Thoracic aorta (tissue), 2 donors: Measurements from ENCODE around the gene ZSCAN4. TPM values are rescaled to one million over a fixed set of nuclear protein-coding genes. Genes with fewer than 3 reads are reported as not detected.

ENCODE experiments used
- ATAC-seq: fragments of 150-250 bp; one replicate; pipeline ENCODE4 v1.8.0; 2017; ENCODE audit warnings: low read depth; ENCODE audit not compliant: insufficient number of reproducible peaks, low FRiP score
- DNase-seq: peaks from one replicate; pipeline ENCODE4 v3.0.0-alpha.2; 2020; ENCODE audit warnings: low spot score
- H3K27ac ChIP-seq, 2 donors: fragments of 200-600 bp; sonication (generic); 1 replicate in 1 of 2; 2 replicates in 1 of 2; pipeline ENCODE4 v1.5.1; 2016; ENCODE audit warnings: mild to moderate bottlenecking in 2 of 2, moderate library complexity in 2 of 2
- H3K27me3 ChIP-seq: fragments of 200-600 bp; sonication (generic); replicated peaks from 2 replicates; pipeline ENCODE4 v1.6.0; 2016; ENCODE audit warnings: mild to moderate bottlenecking; ENCODE audit not compliant: insufficient read depth
- H3K36me3 ChIP-seq: fragments of 200-600 bp; sonication (generic); one replicate; pipeline ENCODE4 v1.5.1; 2016
- H3K4me1 ChIP-seq, 2 donors: fragments of 200-600 bp; sonication (generic); 1 replicate in 1 of 2; 2 replicates in 1 of 2; pipeline versions ENCODE4 v1.5.1 to v1.6.0; 2016; ENCODE audit warnings: low read depth in 2 of 2, mild to moderate bottlenecking in 1 of 2; ENCODE audit not compliant: control insufficient read depth in 1 of 2
- H3K4me3 ChIP-seq: fragments of 200-600 bp; sonication (generic); 2 replicates; pipeline ENCODE4 v1.5.1; 2016; ENCODE audit warnings: mild to moderate bottlenecking
- H3K9me3 ChIP-seq: fragments of 200-600 bp; sonication (generic); 2 replicates; pipeline ENCODE4 v1.5.1; 2016
- total RNA-seq, 2 donors: library from RNA; depleted of rRNA; stranded (reverse); fragments of >200 nt; gene quantifications; one replicate each; pipeline versions ENCODE4 v1.1.0 to v1.2.3, GENCODE V29; 2016
- TF ChIP-seq, protein P1 (sequence below): fragments of 200-600 bp; sonication (generic); IDR thresholded peaks from one replicate; pipeline ENCODE4 v1.5.1; 2019; ENCODE audit warnings: antibody characterized with exemption

The ZSCAN4 gene
- total RNA-seq, 2 donors from 2014 or later, result not detected

DNA sequence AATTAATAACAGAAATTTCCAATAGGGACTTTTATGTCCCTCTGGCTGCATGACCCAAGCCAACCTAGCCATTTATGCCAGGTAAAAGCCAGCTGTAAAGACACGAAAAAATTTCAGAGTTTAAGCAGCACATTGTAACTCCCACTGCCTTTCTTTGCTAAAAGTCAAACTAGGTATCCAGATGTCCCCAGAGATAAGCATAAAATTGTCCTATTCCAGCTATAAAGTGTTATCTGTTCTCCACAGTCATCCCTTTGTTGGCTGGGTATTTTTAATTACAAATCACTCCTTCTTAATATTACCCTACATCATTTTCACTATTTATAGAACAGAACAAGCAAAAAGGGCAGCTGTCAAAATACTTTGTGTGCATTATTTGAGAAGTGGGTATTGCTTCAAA, 43.5 kb downstream of the ZSCAN4 start:
- TF ChIP-seq, protein P1, sequence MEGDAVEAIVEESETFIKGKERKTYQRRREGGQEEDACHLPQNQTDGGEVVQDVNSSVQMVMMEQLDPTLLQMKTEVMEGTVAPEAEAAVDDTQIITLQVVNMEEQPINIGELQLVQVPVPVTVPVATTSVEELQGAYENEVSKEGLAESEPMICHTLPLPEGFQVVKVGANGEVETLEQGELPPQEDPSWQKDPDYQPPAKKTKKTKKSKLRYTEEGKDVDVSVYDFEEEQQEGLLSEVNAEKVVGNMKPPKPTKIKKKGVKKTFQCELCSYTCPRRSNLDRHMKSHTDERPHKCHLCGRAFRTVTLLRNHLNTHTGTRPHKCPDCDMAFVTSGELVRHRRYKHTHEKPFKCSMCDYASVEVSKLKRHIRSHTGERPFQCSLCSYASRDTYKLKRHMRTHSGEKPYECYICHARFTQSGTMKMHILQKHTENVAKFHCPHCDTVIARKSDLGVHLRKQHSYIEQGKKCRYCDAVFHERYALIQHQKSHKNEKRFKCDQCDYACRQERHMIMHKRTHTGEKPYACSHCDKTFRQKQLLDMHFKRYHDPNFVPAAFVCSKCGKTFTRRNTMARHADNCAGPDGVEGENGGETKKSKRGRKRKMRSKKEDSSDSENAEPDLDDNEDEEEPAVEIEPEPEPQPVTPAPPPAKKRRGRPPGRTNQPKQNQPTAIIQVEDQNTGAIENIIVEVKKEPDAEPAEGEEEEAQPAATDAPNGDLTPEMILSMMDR, result no peak
- ATAC-seq (no peak), DNase-seq (no peak)
- Histone ChIP-seq H3K36me3 (peaks cover 9% of the 10 kb centered on the region), H3K27ac (no peak overlapping the region), H3K27me3 (no peaks in the 10 kb centered on the region), H3K4me3 (no peak overlapping the region), H3K4me1 (no peaks in the 10 kb centered on the region), H3K9me3 (peaks cover 55% of the 10 kb centered on the region)

DNA sequence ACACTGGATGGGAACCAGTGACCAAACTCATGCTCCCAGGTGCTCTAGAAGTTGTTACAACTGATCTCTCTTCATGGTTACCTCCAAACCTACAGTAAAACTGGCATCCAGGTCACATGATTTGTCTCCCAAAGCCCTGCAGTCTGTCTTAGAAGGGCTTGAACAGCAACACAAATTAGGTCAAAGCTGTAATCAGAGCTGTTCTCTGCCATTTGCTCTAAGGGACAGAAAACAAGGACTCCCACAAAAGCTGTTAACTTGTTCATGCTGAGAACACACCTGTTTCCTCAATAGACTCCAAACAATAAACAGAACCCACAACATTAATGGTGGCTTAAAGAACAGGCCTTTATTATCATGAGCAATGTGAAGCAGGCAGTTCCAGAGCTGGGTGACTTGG, 50.7 kb downstream of the ZSCAN4 start:
- Histone ChIP-seq H3K4me1 (no peaks in the 10 kb centered on the region), H3K36me3 (peaks cover 14% of the 10 kb centered on the region), H3K9me3 (peaks cover 59% of the 10 kb centered on the region), H3K27me3 (no peaks in the 10 kb centered on the region), H3K4me3 (no peak overlapping the region), H3K27ac (no peak overlapping the region)
- DNase-seq (no peak), ATAC-seq (no peak)
- TF ChIP-seq, protein P1, result no peak

DNA sequence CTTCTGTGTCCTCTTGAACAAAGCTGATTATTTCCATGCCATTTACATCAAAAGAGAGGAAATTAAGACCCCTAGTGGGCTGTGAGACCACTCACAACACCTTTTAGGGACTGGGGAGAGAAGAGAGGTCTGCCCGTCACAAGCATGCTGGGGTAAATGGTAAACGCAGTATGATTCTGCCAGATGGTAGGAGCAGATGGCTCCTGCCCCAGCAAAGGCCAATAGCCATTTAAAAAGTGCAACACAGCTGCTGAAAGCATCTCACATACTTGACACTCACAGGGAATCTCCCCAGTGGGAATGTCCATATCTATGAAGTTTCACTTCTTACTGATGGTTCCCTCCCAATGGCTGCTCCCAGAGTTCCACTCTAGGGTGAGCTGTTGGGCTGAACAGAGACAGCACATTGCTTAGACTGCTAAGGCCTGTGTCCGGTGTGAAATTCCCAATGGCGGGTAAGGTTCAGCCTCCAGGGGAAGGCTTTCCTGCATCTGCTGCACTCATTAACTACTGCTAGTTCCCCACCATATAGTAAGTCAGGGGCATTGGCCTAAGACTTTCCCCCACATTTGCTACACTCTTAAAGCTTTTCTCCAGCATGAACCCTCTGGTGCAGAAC, 51.3 kb downstream of the ZSCAN4 start:
- H3K27me3 ChIP-seq, result no peaks in the 10 kb centered on the region
- no peak overlapping the region for H3K27ac ChIP-seq
- TF ChIP-seq, protein P1, result no peak
- DNase-seq (no peak), ATAC-seq (no peak)
- H3K9me3 ChIP-seq, result peaks cover 65% of the 10 kb centered on the region
- H3K4me3 ChIP-seq, result no peak overlapping the region
- peaks cover 14% of the 10 kb centered on the region for H3K36me3 ChIP-seq
- no peaks in the 10 kb centered on the region for H3K4me1 ChIP-seq

DNA sequence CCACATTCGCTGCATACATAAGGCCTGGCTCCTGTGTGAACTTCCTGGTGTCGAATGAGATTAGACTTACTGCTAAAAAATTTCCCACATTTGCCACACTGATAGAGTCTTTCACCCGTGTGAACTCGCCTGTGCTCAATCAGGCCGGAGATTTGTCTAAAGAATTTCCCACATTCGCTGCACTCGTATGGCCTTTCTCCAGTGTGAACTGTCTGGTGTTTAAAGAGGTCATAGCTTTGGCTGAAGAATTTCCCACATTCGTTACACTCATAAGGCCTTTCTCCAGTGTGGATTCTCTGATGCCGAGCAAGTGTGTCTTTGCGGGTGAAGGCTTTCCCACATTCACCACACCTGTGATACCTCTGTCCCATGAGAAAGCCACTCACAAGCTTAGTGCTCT, 52.1 kb downstream of the ZSCAN4 start:
- Histone ChIP-seq H3K27ac (no peak overlapping the region), H3K9me3 (peaks cover 68% of the 10 kb centered on the region), H3K4me1 (no peaks in the 10 kb centered on the region), H3K27me3 (no peaks in the 10 kb centered on the region), H3K36me3 (peaks cover 14% of the 10 kb centered on the region), H3K4me3 (no peak overlapping the region)
- TF ChIP-seq, protein P1, result no peak
- no peak for ATAC-seq
- DNase-seq, result no peak

Other genes with a start within 250 kb of the ZSCAN4 start
- gene ZNF749, start 233.6 kb upstream of the ZSCAN4 start, total RNA-seq, result 10 to 100 TPM in 1 of 2 donors, 1 to 10 TPM in 1; 3.0 to 19.2 TPM
- 1 to 10 TPM in 1 of 2 donors, under 1 TPM in 1; 0.95 to 1.5 TPM for gene VN1R1, start 211.8 kb upstream of the ZSCAN4 start, total RNA-seq
- 1 to 10 TPM; 2.7 to 6.6 TPM for gene ZNF772, start 191.4 kb upstream of the ZSCAN4 start, total RNA-seq
- gene ZNF419, start 181.2 kb upstream of the ZSCAN4 start, total RNA-seq, result 10 to 100 TPM; 11.6 to 13.1 TPM
- gene ZNF773, start 169.0 kb upstream of the ZSCAN4 start, total RNA-seq, result 1 to 10 TPM; 4.3 to 9.5 TPM
- gene ZNF549, start 141.6 kb upstream of the ZSCAN4 start, total RNA-seq, result 1 to 10 TPM; 5.7 to 8.3 TPM
- 1 to 10 TPM; 6.3 to 6.5 TPM for gene ZNF550, start 109.1 kb upstream of the ZSCAN4 start, total RNA-seq
- 1 to 10 TPM; 1.6 to 4.1 TPM for gene ZNF416, start 90.0 kb upstream of the ZSCAN4 start, total RNA-seq
- gene ZIK1, start 84.8 kb upstream of the ZSCAN4 start, total RNA-seq, result 10 to 100 TPM in 1 of 2 donors, 1 to 10 TPM in 1; 5.4 to 29.2 TPM
- 1 to 10 TPM; 3.8 to 7.4 TPM for gene ZNF530, start 69.0 kb upstream of the ZSCAN4 start, total RNA-seq
- gene ZNF134, start 54.7 kb upstream of the ZSCAN4 start, total RNA-seq, result 10 to 100 TPM; 18.4 to 43.7 TPM
- gene ZNF211, start 35.8 kb upstream of the ZSCAN4 start, total RNA-seq, result 10 to 100 TPM; 12.5 to 15.7 TPM
- gene ZNF551, start 13.0 kb downstream of the ZSCAN4 start, total RNA-seq, result 10 to 100 TPM in 1 of 2 donors, 1 to 10 TPM in 1; 6.6 to 10.7 TPM
- 1 to 10 TPM; 3.0 to 3.2 TPM for gene ZNF154, start 40.3 kb downstream of the ZSCAN4 start, total RNA-seq
- gene ZNF671, start 58.7 kb downstream of the ZSCAN4 start, total RNA-seq, result 1 to 10 TPM; 3.1 to 3.5 TPM
- gene ZNF776, start 77.9 kb downstream of the ZSCAN4 start, total RNA-seq, result 10 to 100 TPM in 1 of 2 donors, 1 to 10 TPM in 1; 7.8 to 24.0 TPM
- gene ZNF586, start 100.7 kb downstream of the ZSCAN4 start, total RNA-seq, result 10 to 100 TPM in 1 of 2 donors, 1 to 10 TPM in 1; 8.7 to 15.4 TPM
- 10 to 100 TPM in 1 of 2 donors, 1 to 10 TPM in 1; 9.6 to 23.9 TPM for gene ZNF552, start 146.0 kb downstream of the ZSCAN4 start, total RNA-seq
- 10 to 100 TPM; 11.9 to 35.8 TPM for gene ZNF587B, start 161.4 kb downstream of the ZSCAN4 start, total RNA-seq
- gene ZNF587, start 180.9 kb downstream of the ZSCAN4 start, total RNA-seq, result 10 to 100 TPM; 18.3 to 29.7 TPM
- gene ZNF814, start 220.1 kb downstream of the ZSCAN4 start, total RNA-seq, result 10 to 100 TPM; 10.9 to 12.7 TPM
- 10 to 100 TPM; 12.6 to 17.6 TPM for gene ZNF417, start 247.7 kb downstream of the ZSCAN4 start, total RNA-seq